HepG2 (cell line): ENCODE results near the gene TTC6. TPM values are rescaled to one million over a fixed set of nuclear protein-coding genes. Genes with fewer than 3 reads are reported as not detected.
A peak's percentile ranks its signal among the peaks of the same experiment; 100 is the strongest.

Source experiments
- ASH2L ChIP-seq: fragments of 300-600, 200-600 bp; sonication (generic); IDR thresholded peaks from 2 replicates; pipeline ENCODE4 v1.7.0; 2017; ENCODE audit warnings: low read depth, mild to moderate bottlenecking, moderate library complexity, mixed read lengths, low read length; ENCODE audit not compliant: insufficient read length
- ELF3 ChIP-seq: IDR thresholded peaks from 2 replicates; pipeline ENCODE4 v1.6.1; 2016; ENCODE audit warnings: missing genetic modification reagents, missing compliant biosample characterization
- ISX ChIP-seq: sonication (generic); formaldehyde crosslinking; conservative IDR thresholded peaks from 2 replicates; pipeline ENCODE4 v1.5.0; 2020; ENCODE audit warnings: missing genetic modification reagents
- SNAPC5 ChIP-seq: sonication (generic); formaldehyde crosslinking; IDR thresholded peaks from 2 replicates; pipeline ENCODE4 v1.8.1; 2023; ENCODE audit warnings: mild to moderate bottlenecking, missing genetic modification reagents, borderline replicate concordance
- TEAD3 ChIP-seq: optimal IDR thresholded peaks from 2 replicates; pipeline ENCODE3; 2016; ENCODE audit warnings: borderline replicate concordance
- THAP8 ChIP-seq: sonication (generic); formaldehyde crosslinking; IDR thresholded peaks from 2 replicates; pipeline ENCODE4 v1.5.1; 2020; ENCODE audit warnings: missing genetic modification reagents, mild to moderate bottlenecking, borderline replicate concordance
- ZBTB7B ChIP-seq: sonication (generic); formaldehyde crosslinking; IDR thresholded peaks from 2 replicates; pipeline ENCODE4 v1.4.0; 2020; ENCODE audit warnings: missing genetic modification reagents
- ZNF317 ChIP-seq: sonication (generic); formaldehyde crosslinking; IDR thresholded peaks from 2 replicates; pipeline ENCODE4 v1.5.0; 2020; ENCODE audit warnings: mild to moderate bottlenecking, missing genetic modification reagents
- ZNF501 ChIP-seq: sonication (generic); formaldehyde crosslinking; IDR thresholded peaks from 2 replicates; pipeline ENCODE4 v1.5.1; 2020; ENCODE audit warnings: mild to moderate bottlenecking, moderate library complexity, missing genetic modification reagents
- ZNF83 ChIP-seq: sonication (generic); formaldehyde crosslinking; IDR thresholded peaks from 2 replicates; pipeline ENCODE4 v1.4.0; 2020; ENCODE audit warnings: missing genetic modification reagents, mild to moderate bottlenecking, borderline replicate concordance
- ZSCAN25 ChIP-seq: sonication (generic); formaldehyde crosslinking; IDR thresholded peaks from 2 replicates; pipeline ENCODE4 v1.8.0; 2022; ENCODE audit warnings: mild to moderate bottlenecking, missing genetic modification reagents
- ZSCAN31 ChIP-seq: sonication (generic); formaldehyde crosslinking; IDR thresholded peaks from 2 replicates; pipeline ENCODE4 v1.5.0; 2020; ENCODE audit warnings: low read depth, mild to moderate bottlenecking, missing genetic modification reagents
- polyA plus RNA-seq, 8 experiments: library from polyadenylated mRNA; depleted of rRNA in 3 of 8; stranded (reverse) in 7 of 8; unstranded in 1 of 8; fragments of >200 nt; fragmentation: Illumina TruSeq in 4 of 8; extraction: Trizol in 4 of 8; gene quantifications; 2 replicates each; pipeline versions ENCODE4 v1.2.1 to v1.2.3, GENCODE V29; 2011 to 2016; ENCODE audit warnings: low read depth in 4 of 8, missing spikeins in 1 of 8, mixed read lengths in 1 of 8; ENCODE audit not compliant: insufficient read depth in 1 of 8
- total RNA-seq, 5 experiments: library from RNA; depleted of rRNA; stranded (reverse); fragments of >200 nt; fragmentation: Illumina TruSeq; extraction: Trizol; gene quantifications; 2 replicates each; pipeline ENCODE4 v1.2.3, GENCODE V29; 2016; ENCODE audit warnings: low read depth in 1 of 5
- TF ChIP-seq, protein P1 (sequence below): sonication (generic); formaldehyde crosslinking; IDR thresholded peaks from 2 replicates; pipeline ENCODE4 v1.5.0; 2020; ENCODE audit warnings: mild to moderate bottlenecking, missing genetic modification reagents
- TF ChIP-seq, protein P2 (sequence below): IDR thresholded peaks from 2 replicates; pipeline ENCODE4 v1.6.1; 2016; ENCODE audit warnings: low read depth, borderline replicate concordance
- TF ChIP-seq, protein P3 (sequence below): sonication (generic); formaldehyde crosslinking; conservative IDR thresholded peaks from 2 replicates; pipeline ENCODE4 v1.4.0; 2020; ENCODE audit warnings: mild to moderate bottlenecking, missing genetic modification reagents, moderate library complexity
- TF ChIP-seq, protein P4 (sequence below), 2 experiments: sonication (generic) in 1 of 2; formaldehyde crosslinking in 1 of 2; IDR thresholded peaks; 2 replicates each; pipeline versions ENCODE4 v1.6.1 to v1.9.0; 2014 to 2022; ENCODE audit warnings: antibody characterized with exemption in 1 of 2, borderline replicate concordance in 1 of 2, inconsistent platforms in 1 of 2, low read depth in 1 of 2, missing genetic modification reagents in 1 of 2

TTC6 gene
- total and polyA plus RNA-seq, 2 of the 13 experiments (the other 11 are each of a cell fraction or from before 2014, with no cell fraction given) = 9.3 to 27.4 TPM

DNA sequence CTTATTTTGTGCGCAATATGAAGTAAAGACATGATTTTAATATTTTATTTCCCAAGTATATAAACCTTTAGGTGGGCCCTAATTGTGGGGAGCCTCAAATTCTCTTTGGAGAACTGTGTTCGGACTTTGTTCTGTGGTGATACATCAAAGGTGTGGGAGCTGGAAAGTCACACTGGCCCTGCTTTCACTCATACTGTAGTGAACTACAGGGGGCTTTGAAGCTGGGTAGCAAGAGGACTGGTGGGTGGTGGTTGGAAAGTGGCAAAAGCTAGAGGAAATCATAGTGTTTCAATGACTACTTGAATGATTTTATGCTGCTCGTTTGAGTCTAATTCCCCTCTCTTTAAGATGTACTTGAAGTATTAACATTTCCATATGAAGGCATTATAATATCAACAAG lies 13.2 kb downstream of the TTC6 start (continued):
- TF ChIP-seq, protein P1, sequence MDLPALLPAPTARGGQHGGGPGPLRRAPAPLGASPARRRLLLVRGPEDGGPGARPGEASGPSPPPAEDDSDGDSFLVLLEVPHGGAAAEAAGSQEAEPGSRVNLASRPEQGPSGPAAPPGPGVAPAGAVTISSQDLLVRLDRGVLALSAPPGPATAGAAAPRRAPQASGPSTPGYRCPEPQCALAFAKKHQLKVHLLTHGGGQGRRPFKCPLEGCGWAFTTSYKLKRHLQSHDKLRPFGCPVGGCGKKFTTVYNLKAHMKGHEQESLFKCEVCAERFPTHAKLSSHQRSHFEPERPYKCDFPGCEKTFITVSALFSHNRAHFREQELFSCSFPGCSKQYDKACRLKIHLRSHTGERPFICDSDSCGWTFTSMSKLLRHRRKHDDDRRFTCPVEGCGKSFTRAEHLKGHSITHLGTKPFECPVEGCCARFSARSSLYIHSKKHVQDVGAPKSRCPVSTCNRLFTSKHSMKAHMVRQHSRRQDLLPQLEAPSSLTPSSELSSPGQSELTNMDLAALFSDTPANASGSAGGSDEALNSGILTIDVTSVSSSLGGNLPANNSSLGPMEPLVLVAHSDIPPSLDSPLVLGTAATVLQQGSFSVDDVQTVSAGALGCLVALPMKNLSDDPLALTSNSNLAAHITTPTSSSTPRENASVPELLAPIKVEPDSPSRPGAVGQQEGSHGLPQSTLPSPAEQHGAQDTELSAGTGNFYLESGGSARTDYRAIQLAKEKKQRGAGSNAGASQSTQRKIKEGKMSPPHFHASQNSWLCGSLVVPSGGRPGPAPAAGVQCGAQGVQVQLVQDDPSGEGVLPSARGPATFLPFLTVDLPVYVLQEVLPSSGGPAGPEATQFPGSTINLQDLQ (CRISPR knock-in tag) = no peak
- TF ChIP-seq, protein P2, sequence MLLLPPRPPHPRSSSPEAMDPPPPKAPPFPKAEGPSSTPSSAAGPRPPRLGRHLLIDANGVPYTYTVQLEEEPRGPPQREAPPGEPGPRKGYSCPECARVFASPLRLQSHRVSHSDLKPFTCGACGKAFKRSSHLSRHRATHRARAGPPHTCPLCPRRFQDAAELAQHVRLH (CRISPR knock-in tag) = no peak
- TF ChIP-seq ASH2L = peak; percentile 34
- TF ChIP-seq, protein P3, sequence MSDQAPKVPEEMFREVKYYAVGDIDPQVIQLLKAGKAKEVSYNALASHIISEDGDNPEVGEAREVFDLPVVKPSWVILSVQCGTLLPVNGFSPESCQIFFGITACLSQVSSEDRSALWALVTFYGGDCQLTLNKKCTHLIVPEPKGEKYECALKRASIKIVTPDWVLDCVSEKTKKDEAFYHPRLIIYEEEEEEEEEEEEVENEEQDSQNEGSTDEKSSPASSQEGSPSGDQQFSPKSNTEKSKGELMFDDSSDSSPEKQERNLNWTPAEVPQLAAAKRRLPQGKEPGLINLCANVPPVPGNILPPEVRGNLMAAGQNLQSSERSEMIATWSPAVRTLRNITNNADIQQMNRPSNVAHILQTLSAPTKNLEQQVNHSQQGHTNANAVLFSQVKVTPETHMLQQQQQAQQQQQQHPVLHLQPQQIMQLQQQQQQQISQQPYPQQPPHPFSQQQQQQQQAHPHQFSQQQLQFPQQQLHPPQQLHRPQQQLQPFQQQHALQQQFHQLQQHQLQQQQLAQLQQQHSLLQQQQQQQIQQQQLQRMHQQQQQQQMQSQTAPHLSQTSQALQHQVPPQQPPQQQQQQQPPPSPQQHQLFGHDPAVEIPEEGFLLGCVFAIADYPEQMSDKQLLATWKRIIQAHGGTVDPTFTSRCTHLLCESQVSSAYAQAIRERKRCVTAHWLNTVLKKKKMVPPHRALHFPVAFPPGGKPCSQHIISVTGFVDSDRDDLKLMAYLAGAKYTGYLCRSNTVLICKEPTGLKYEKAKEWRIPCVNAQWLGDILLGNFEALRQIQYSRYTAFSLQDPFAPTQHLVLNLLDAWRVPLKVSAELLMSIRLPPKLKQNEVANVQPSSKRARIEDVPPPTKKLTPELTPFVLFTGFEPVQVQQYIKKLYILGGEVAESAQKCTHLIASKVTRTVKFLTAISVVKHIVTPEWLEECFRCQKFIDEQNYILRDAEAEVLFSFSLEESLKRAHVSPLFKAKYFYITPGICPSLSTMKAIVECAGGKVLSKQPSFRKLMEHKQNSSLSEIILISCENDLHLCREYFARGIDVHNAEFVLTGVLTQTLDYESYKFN (CRISPR knock-in tag) = 0 out of 2 replicates have a peak, but pooled peaks have one; percentile 38
- no peak for TF ChIP-seq TEAD3
- TF ChIP-seq ELF3 = no peak
- TF ChIP-seq ZSCAN31 (CRISPR knock-in tag) = no peak
- no peak for TF ChIP-seq SNAPC5 (CRISPR knock-in tag)
- no peak for TF ChIP-seq ZNF83 (CRISPR knock-in tag)
- TF ChIP-seq ZSCAN25 (CRISPR knock-in tag) = no peak
- TF ChIP-seq ISX (CRISPR knock-in tag) = no peak
- TF ChIP-seq ZBTB7B (CRISPR knock-in tag) = peak; percentile 72; the same call in 1 of the 2 replicates
- TF ChIP-seq, protein P4, sequence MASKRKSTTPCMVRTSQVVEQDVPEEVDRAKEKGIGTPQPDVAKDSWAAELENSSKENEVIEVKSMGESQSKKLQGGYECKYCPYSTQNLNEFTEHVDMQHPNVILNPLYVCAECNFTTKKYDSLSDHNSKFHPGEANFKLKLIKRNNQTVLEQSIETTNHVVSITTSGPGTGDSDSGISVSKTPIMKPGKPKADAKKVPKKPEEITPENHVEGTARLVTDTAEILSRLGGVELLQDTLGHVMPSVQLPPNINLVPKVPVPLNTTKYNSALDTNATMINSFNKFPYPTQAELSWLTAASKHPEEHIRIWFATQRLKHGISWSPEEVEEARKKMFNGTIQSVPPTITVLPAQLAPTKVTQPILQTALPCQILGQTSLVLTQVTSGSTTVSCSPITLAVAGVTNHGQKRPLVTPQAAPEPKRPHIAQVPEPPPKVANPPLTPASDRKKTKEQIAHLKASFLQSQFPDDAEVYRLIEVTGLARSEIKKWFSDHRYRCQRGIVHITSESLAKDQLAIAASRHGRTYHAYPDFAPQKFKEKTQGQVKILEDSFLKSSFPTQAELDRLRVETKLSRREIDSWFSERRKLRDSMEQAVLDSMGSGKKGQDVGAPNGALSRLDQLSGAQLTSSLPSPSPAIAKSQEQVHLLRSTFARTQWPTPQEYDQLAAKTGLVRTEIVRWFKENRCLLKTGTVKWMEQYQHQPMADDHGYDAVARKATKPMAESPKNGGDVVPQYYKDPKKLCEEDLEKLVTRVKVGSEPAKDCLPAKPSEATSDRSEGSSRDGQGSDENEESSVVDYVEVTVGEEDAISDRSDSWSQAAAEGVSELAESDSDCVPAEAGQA (IDR thresholded peaks at IDR 0.05; ENCODE audit: low read depth) = no peak
- TF ChIP-seq, protein P4 (CRISPR knock-in tag; IDR thresholded peaks at IDR 0.05; ENCODE audit: borderline replicate concordance) = no peak
- TF ChIP-seq ZNF317 (CRISPR knock-in tag) = no peak
- peak; percentile 73 for TF ChIP-seq ZNF501 (CRISPR knock-in tag)
- TF ChIP-seq THAP8 (CRISPR knock-in tag) = 0 out of 2 replicates have a peak, but pooled peaks have one; percentile 50
